SK-N-SH treated with all-trans-retinoic acid at 6 μM for 48 hours (cell line): ENCODE measurements around the gene TBCD.

Experiments used
- ATAC-seq: fragments of 200-7000 bp; cut with Tn5 transposase; 3 replicates; pipeline ENCODE4 v1.9.1; 2020; ENCODE audit warnings: mild to moderate bottlenecking, moderate library complexity
- ARNTL ChIP-seq: fragments of 450-650 bp; formaldehyde crosslinking; IDR thresholded peaks from 2 replicates; pipeline ENCODE4 v1.5.0; 2020; ENCODE audit warnings: low read depth, mild to moderate bottlenecking, moderate library complexity, borderline replicate concordance
- BACH2 ChIP-seq: fragments of 250-450 bp; sonication (Bioruptor Pico); IDR thresholded peaks from 2 replicates; pipeline ENCODE4 v1.9.0; 2021; ENCODE audit warnings: mild to moderate bottlenecking, borderline replicate concordance
- CREB5 ChIP-seq: fragments of 250-450 bp; sonication (Bioruptor Pico); IDR thresholded peaks from 2 replicates; pipeline ENCODE4 v1.5.1; 2020; ENCODE audit warnings: low read depth, mild to moderate bottlenecking, moderate library complexity
- CSRNP3 ChIP-seq: fragments of 250-450 bp; sonication (Bioruptor Pico); IDR thresholded peaks from 2 replicates; pipeline ENCODE4 v1.5.1; 2021; ENCODE audit warnings: mild to moderate bottlenecking, moderate library complexity
- ESRRG ChIP-seq: fragments of 250-450 bp; sonication (Bioruptor Pico); IDR thresholded peaks from 2 replicates; pipeline ENCODE4 v1.6.1; 2021; ENCODE audit warnings: mild to moderate bottlenecking
- GLIS3 ChIP-seq: fragments of 250-450 bp; sonication (Bioruptor Pico); IDR thresholded peaks from 2 replicates; pipeline ENCODE4 v1.5.0; 2020; ENCODE audit warnings: mild to moderate bottlenecking, moderate library complexity
- ISL1 ChIP-seq: fragments of 250-450 bp; sonication (Bioruptor Pico); IDR thresholded peaks from 2 replicates; pipeline ENCODE4 v2.1.2; 2022; ENCODE audit warnings: mild to moderate bottlenecking, moderate library complexity
- OSR1 ChIP-seq: fragments of 250-450 bp; sonication (Bioruptor Pico); IDR thresholded peaks from 2 replicates; pipeline ENCODE4 v1.8.0; 2022; ENCODE audit warnings: moderate library complexity, mild to moderate bottlenecking, inconsistent platforms
- PATZ1 ChIP-seq: fragments of 250-450 bp; sonication (Bioruptor Pico); IDR thresholded peaks from 2 replicates; pipeline ENCODE4 v1.8.0; 2020; ENCODE audit warnings: mild to moderate bottlenecking, moderate library complexity, borderline replicate concordance
- POU6F1 ChIP-seq: fragments of 250-450 bp; sonication (Bioruptor Pico); IDR thresholded peaks from 2 replicates; pipeline ENCODE4 v1.8.0; 2021; ENCODE audit warnings: low read depth, mild to moderate bottlenecking, moderate library complexity, borderline replicate concordance
- PPARA ChIP-seq: fragments of 250-450 bp; sonication (Bioruptor Pico); IDR thresholded peaks from 2 replicates; pipeline ENCODE4 v1.5.0; 2020; ENCODE audit warnings: mild to moderate bottlenecking, borderline replicate concordance
- RARB ChIP-seq: fragments of 250-450 bp; sonication (Bioruptor Pico); IDR thresholded peaks from 2 replicates; pipeline ENCODE4 v1.8.0; 2021; ENCODE audit warnings: mild to moderate bottlenecking, moderate library complexity
- TOX ChIP-seq: fragments of 250-450 bp; sonication (Bioruptor Pico); IDR thresholded peaks from 2 replicates; pipeline ENCODE4 v1.8.0; 2021; ENCODE audit warnings: mild to moderate bottlenecking, moderate library complexity, borderline replicate concordance
- ZC3H10 ChIP-seq: fragments of 250-450 bp; sonication (Bioruptor Pico); IDR thresholded peaks from 2 replicates; pipeline ENCODE4 v1.5.1; 2021; ENCODE audit warnings: mild to moderate bottlenecking, moderate library complexity
- ZFP3 ChIP-seq: fragments of 250-450 bp; sonication (Bioruptor Pico); IDR thresholded peaks from 2 replicates; pipeline ENCODE4 v1.5.0; 2020; ENCODE audit warnings: mild to moderate bottlenecking, moderate library complexity
- ZFP30 ChIP-seq: fragments of 450-650 bp; formaldehyde crosslinking; IDR thresholded peaks from 2 replicates; pipeline ENCODE4 v1.5.0; 2022; ENCODE audit warnings: mild to moderate bottlenecking, moderate library complexity
- ZNF565 ChIP-seq: fragments of 450-650 bp; formaldehyde crosslinking; conservative IDR thresholded peaks from 2 replicates; pipeline ENCODE4 v1.5.0; 2020; ENCODE audit warnings: low read depth, mild to moderate bottlenecking, moderate library complexity
- ZNF70 ChIP-seq: fragments of 450-650 bp; formaldehyde crosslinking; IDR thresholded peaks from 2 replicates; pipeline ENCODE4 v1.5.0; 2020; ENCODE audit warnings: mild to moderate bottlenecking, moderate library complexity
- ZNF8 ChIP-seq: fragments of 450-650 bp; formaldehyde crosslinking; IDR thresholded peaks from 2 replicates; pipeline ENCODE4 v1.5.0; 2020; ENCODE audit warnings: mild to moderate bottlenecking, moderate library complexity

TBCD gene

GRCh38 chr17:82836823-82837357 lies 85.0 kb downstream of the TBCD start (continued):
- no peak for TF ChIP-seq PPARA (CRISPR knock-in tag)
- TF ChIP-seq PATZ1 (CRISPR knock-in tag): no peak
- no peak for TF ChIP-seq ESRRG (CRISPR knock-in tag)
- TF ChIP-seq ZC3H10: no peak
- no peak for TF ChIP-seq BACH2 (CRISPR knock-in tag)
- TF ChIP-seq, all 23 proteins: peak for 0

- TF ChIP-seq POU6F1 (CRISPR knock-in tag): no peak
- TF ChIP-seq BACH2 (CRISPR knock-in tag): no peak
- TF ChIP-seq GLIS3 (CRISPR knock-in tag): no peak
- no peak for TF ChIP-seq OSR1 (CRISPR knock-in tag)
- TF ChIP-seq ARNTL (CRISPR knock-in tag): no peak
- TF ChIP-seq RARB (CRISPR knock-in tag): no peak
- TF ChIP-seq PPARA (CRISPR knock-in tag): no peak
- TF ChIP-seq ZC3H10: no peak
- no peak for TF ChIP-seq ZNF8 (CRISPR knock-in tag)
- ATAC-seq: no peak
Measured at GRCh38 chr17:82837586-82838320, 85.9 kb downstream of the TBCD start.

GRCh38 chr17:82838386-82839063 lies 86.7 kb downstream of the TBCD start:
- ATAC-seq: no peak
- TF ChIP-seq ZNF70 (CRISPR knock-in tag): no peak
- TF ChIP-seq BACH2 (CRISPR knock-in tag): no peak
- TF ChIP-seq ARNTL (CRISPR knock-in tag): no peak
- TF ChIP-seq PPARA (CRISPR knock-in tag): no peak

- no peak for ATAC-seq
- TF ChIP-seq PPARA (CRISPR knock-in tag) (no peak), ARNTL (CRISPR knock-in tag) (no peak), ZFP30 (CRISPR knock-in tag) (no peak), RARB (CRISPR knock-in tag) (no peak), ZFP3 (CRISPR knock-in tag) (no peak), OSR1 (CRISPR knock-in tag) (no peak), CREB5 (CRISPR knock-in tag) (no peak), ISL1 (CRISPR knock-in tag) (no peak), ESRRG (CRISPR knock-in tag) (no peak), CSRNP3 (CRISPR knock-in tag) (no peak), ZNF8 (CRISPR knock-in tag) (no peak), TOX (CRISPR knock-in tag) (no peak), ZNF70 (CRISPR knock-in tag) (no peak), GLIS3 (CRISPR knock-in tag) (no peak), ZNF565 (CRISPR knock-in tag) (no peak)
Measured at GRCh38 chr17:82839617-82840292, 87.9 kb downstream of the TBCD start, which contains the start of gene ZNF750. Gene ZNF750, minus strand, starts transcription at chr17:82840022. Its CDS starts 7,568 bp downstream, at chr17:82832454.
